Measurements from ENCODE around the gene DNAJB5.

The DNAJB5 gene

DNA sequence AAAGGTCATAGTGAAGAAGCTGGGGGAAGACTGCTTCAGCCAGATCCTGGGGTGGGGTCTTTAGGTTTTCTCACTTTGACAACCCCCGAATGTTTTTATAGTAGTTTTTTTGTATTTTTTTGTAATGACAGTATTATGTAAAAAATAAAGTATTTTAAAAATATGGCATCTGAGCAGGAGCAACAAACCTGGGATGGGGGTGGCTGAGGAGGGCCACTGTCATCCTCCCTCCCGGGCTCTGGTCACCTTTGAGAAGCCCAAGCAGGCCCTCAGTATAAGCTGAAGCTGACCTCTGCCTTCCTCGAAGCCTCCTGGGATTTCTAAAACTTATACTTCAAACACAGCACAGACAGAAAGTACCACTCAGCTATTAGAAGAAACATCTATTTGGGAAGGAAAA is 8.7 kb downstream of the DNAJB5 start:
- no peak for TF ChIP-seq CTCF (IDR thresholded peaks at IDR 0.05)
- no peak overlapping the region for H3K4me3 ChIP-seq (ENCODE audit: low read depth in 1 of 2, low read length in 1 of 2)
- peaks cover 13% of the 10 kb centered on the region for H3K27me3 ChIP-seq
- no peaks in the 10 kb centered on the region for H3K9me3 ChIP-seq
- H3K27ac ChIP-seq = no peak overlapping the region
- H3K4me1 ChIP-seq (ENCODE audit: control insufficient read depth in 1 of 2, insufficient read depth in 1 of 2, low read depth in 1 of 2, low read length in 1 of 2) = no peaks in the 10 kb centered on the region
- H3K36me3 ChIP-seq = no peaks in the 10 kb centered on the region

DNA sequence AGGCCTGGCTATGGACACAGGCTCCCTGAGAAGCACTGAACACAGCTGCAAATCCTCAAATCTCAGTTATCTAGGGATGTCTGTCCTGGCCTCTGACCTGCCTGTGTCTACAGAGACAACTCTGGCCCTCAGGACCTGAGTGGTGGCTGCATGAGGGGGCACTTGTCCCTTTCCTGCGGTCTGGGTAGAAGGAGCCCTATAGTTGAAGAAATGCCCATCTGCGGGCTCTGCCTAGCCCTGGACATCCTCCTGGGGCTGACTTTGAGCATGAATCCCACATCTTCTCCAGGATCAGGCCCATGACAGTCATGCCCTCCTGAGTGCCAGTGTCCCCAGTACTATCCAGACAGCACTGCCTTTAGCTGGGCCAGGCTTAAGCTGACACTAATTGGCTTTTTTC is 10.0 kb downstream of the DNAJB5 start:
- H3K27me3 ChIP-seq = peaks cover 6% of the 10 kb centered on the region
- no peak overlapping the region for H3K27ac ChIP-seq
- TF ChIP-seq CTCF (IDR thresholded peaks at IDR 0.05) = no peak
- no peaks in the 10 kb centered on the region for H3K36me3 ChIP-seq
- H3K9me3 ChIP-seq = no peaks in the 10 kb centered on the region
- H3K4me1 ChIP-seq (ENCODE audit: control insufficient read depth in 1 of 2, insufficient read depth in 1 of 2, low read depth in 1 of 2, low read length in 1 of 2) = no peaks in the 10 kb centered on the region
- H3K4me3 ChIP-seq (ENCODE audit: low read depth in 1 of 2, low read length in 1 of 2) = no peak overlapping the region

DNA sequence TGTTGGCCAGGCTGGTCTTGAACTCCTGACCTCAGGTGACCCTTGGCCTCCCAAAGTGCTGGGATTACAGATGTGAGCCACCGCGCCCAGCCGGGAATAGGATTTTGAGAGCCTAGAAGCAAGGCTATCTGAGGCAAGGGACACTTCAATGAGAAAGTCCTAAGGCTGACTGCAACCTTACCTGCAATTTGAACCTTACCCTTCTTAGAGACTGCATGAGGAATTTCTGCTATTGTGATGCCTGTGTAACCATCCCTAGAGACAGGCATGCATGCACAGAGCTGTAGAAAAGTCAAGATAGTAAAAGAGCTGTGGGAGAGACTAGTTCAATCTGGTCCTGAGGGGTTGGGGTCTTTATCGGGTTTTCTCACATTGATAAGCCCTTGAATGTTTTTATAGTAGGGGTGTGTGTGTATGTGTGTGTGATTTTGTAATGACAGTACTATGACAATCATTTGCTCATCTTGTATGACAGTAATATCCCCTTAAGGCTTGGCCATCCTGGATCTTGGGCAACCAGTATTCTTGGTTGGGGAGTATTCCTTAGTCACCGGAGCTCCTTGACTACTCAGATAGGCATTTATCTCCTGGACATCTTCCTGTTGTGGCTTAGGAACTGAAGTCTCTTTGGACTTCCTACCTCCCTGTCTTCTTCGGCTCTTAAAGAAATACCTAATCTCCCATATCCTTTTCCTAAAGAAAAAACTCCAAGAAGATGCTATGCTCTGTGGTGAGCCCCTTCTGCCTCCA is 11.2 kb downstream of the DNAJB5 start:
- Histone ChIP-seq H3K4me1 (ENCODE audit: control insufficient read depth in 1 of 2, insufficient read depth in 1 of 2, low read depth in 1 of 2, low read length in 1 of 2) (no peaks in the 10 kb centered on the region), H3K27ac (no peak overlapping the region), H3K36me3 (no peaks in the 10 kb centered on the region), H3K9me3 (no peaks in the 10 kb centered on the region), H3K27me3 (no peaks in the 10 kb centered on the region), H3K4me3 (ENCODE audit: low read depth in 1 of 2, low read length in 1 of 2) (no peak overlapping the region)
- no peak for TF ChIP-seq CTCF (IDR thresholded peaks at IDR 0.05)

DNA sequence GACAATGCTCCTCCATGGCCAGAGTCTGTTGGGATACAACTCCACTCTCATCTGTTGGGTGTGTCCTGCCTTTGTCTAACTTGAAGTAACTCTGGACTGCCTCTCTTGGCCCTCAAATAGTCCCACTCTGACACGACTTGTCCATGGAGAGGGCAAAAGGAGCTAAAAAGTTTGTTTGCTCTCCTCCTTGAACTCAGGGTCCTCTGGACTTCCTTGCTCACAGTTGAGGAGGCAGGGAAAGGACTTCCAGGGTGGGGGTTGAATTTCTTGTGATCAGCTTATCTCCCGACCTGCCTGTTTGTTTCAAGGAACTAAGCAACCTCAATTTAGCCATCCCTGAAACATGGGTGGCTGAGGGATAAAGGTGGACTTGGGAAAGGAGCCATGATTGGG is 11.7 kb downstream of the DNAJB5 start:
- Histone ChIP-seq H3K4me1 (ENCODE audit: control insufficient read depth in 1 of 2, insufficient read depth in 1 of 2, low read depth in 1 of 2, low read length in 1 of 2) (no peaks in the 10 kb centered on the region), H3K27me3 (no peaks in the 10 kb centered on the region), H3K9me3 (no peaks in the 10 kb centered on the region), H3K36me3 (no peaks in the 10 kb centered on the region), H3K4me3 (ENCODE audit: low read depth in 1 of 2, low read length in 1 of 2) (no peak overlapping the region), H3K27ac (no peak overlapping the region)
- TF ChIP-seq CTCF (IDR thresholded peaks at IDR 0.05) = no peak

- Histone ChIP-seq H3K9me3 (no peaks in the 10 kb centered on the region), H3K27me3 (no peaks in the 10 kb centered on the region), H3K27ac (no peak overlapping the region), H3K36me3 (no peaks in the 10 kb centered on the region), H3K4me1 (ENCODE audit: control insufficient read depth in 1 of 2, insufficient read depth in 1 of 2, low read depth in 1 of 2, low read length in 1 of 2) (no peaks in the 10 kb centered on the region), H3K4me3 (ENCODE audit: low read depth in 1 of 2, low read length in 1 of 2) (no peak overlapping the region)
- no peak for TF ChIP-seq CTCF (IDR thresholded peaks at IDR 0.05)
These were observed 12.4 kb downstream of the DNAJB5 start for GRCh38 chr9:35001803-35002502.

Data from neutrophil (primary cell).